HepG2 (cell line): ENCODE data around the gene TTBK2. TPM values are rescaled to one million over a fixed set of nuclear protein-coding genes. Genes with fewer than 3 reads are reported as not detected.

Experiments
- ATF1 ChIP-seq: IDR thresholded peaks from 2 replicates; pipeline ENCODE4 v1.6.1; 2016; ENCODE audit warnings: mild to moderate bottlenecking, control low read depth
- CBX5 ChIP-seq: sonication (generic); formaldehyde crosslinking; IDR thresholded peaks from 2 replicates; pipeline ENCODE4 v1.4.0; 2020; ENCODE audit warnings: missing genetic modification reagents, borderline replicate concordance
- HOXD1 ChIP-seq: sonication (generic); formaldehyde crosslinking; IDR thresholded peaks from 2 replicates; pipeline ENCODE4 v1.5.0; 2020; ENCODE audit warnings: missing genetic modification reagents
- KDM5A ChIP-seq: fragments of 200-600 bp; sonication (generic); IDR thresholded peaks from 2 replicates; pipeline ENCODE4 v1.7.0; 2018; ENCODE audit warnings: antibody characterized with exemption, mild to moderate bottlenecking, low read length, borderline replicate concordance
- KLF12 ChIP-seq: sonication (generic); formaldehyde crosslinking; IDR thresholded peaks from 2 replicates; pipeline ENCODE4 v1.4.0; 2020; ENCODE audit warnings: missing genetic modification reagents, borderline replicate concordance
- MAZ ChIP-seq, 2 experiments: sonication (generic) in 1 of 2; formaldehyde crosslinking in 1 of 2; IDR thresholded peaks; 2 replicates each; pipeline versions ENCODE4 v1.5.0 to v1.6.1; 2012 to 2020; ENCODE audit warnings: low read depth in 2 of 2, mild to moderate bottlenecking in 2 of 2, borderline replicate concordance in 1 of 2, improper control_type of control experiment in 1 of 2, low read length in 1 of 2, missing genetic modification reagents in 1 of 2, moderate library complexity in 1 of 2
- MED1 ChIP-seq: sonication (generic); formaldehyde crosslinking; IDR thresholded peaks from 2 replicates; pipeline ENCODE4 v1.4.0; 2020; ENCODE audit warnings: missing genetic modification reagents
- PATZ1 ChIP-seq: sonication (generic); formaldehyde crosslinking; IDR thresholded peaks from 2 replicates; pipeline ENCODE4 v1.4.0; 2020; ENCODE audit warnings: missing genetic modification reagents
- POGZ ChIP-seq: sonication (generic); formaldehyde crosslinking; IDR thresholded peaks from 2 replicates; pipeline ENCODE4 v1.4.0; 2020; ENCODE audit warnings: mild to moderate bottlenecking, missing genetic modification reagents
- REPIN1 ChIP-seq: sonication (generic); formaldehyde crosslinking; IDR thresholded peaks from 2 replicates; pipeline ENCODE4 v1.8.0; 2022; ENCODE audit warnings: missing genetic modification reagents, low read depth, mild to moderate bottlenecking, borderline replicate concordance
- RFXANK ChIP-seq: IDR thresholded peaks from 2 replicates; pipeline ENCODE4 v1.6.1; 2016
- STAG1 ChIP-seq: sonication (generic); formaldehyde crosslinking; IDR thresholded peaks from 2 replicates; pipeline ENCODE4 v1.4.0; 2020; ENCODE audit warnings: missing genetic modification reagents
- TGIF2 ChIP-seq: IDR thresholded peaks from 2 replicates; pipeline ENCODE4 v1.6.1; 2016; ENCODE audit warnings: control low read depth, missing compliant biosample characterization
- TRIM24 ChIP-seq: sonication (generic); formaldehyde crosslinking; IDR thresholded peaks from 2 replicates; pipeline ENCODE4 v1.8.0; 2022; ENCODE audit warnings: mild to moderate bottlenecking, missing genetic modification reagents
- ZC3H13 ChIP-seq: sonication (generic); formaldehyde crosslinking; IDR thresholded peaks from 2 replicates; pipeline ENCODE4 v1.8.1; 2023; ENCODE audit warnings: mild to moderate bottlenecking, missing genetic modification reagents, moderate library complexity
- ZC3H4 ChIP-seq: sonication (generic); formaldehyde crosslinking; IDR thresholded peaks from 2 replicates; pipeline ENCODE4 v1.4.0; 2020; ENCODE audit warnings: missing genetic modification reagents, borderline replicate concordance
- ZFP90 ChIP-seq: sonication (generic); formaldehyde crosslinking; IDR thresholded peaks from 2 replicates; pipeline ENCODE4 v1.8.0; 2022; ENCODE audit warnings: missing genetic modification reagents, mild to moderate bottlenecking, inconsistent platforms, borderline replicate concordance
- ZNF251 ChIP-seq: sonication (generic); formaldehyde crosslinking; IDR thresholded peaks from 2 replicates; pipeline ENCODE4 v1.9.0; 2021; ENCODE audit warnings: mild to moderate bottlenecking, missing genetic modification reagents
- ZNF260 ChIP-seq: sonication (generic); formaldehyde crosslinking; IDR thresholded peaks from 2 replicates; pipeline ENCODE4 v1.4.0; 2020; ENCODE audit warnings: missing genetic modification reagents, low read depth, mild to moderate bottlenecking, borderline replicate concordance
- ZNF329 ChIP-seq: sonication (generic); formaldehyde crosslinking; IDR thresholded peaks from 2 replicates; pipeline ENCODE4 v1.9.0; 2021; ENCODE audit warnings: low read depth, mild to moderate bottlenecking, missing genetic modification reagents
- ZNF34 ChIP-seq: sonication (generic); formaldehyde crosslinking; IDR thresholded peaks from 2 replicates; pipeline ENCODE4 v1.4.0; 2020; ENCODE audit warnings: mild to moderate bottlenecking, missing genetic modification reagents, borderline replicate concordance
- ZNF367 ChIP-seq: sonication (generic); formaldehyde crosslinking; IDR thresholded peaks from 2 replicates; pipeline ENCODE4 v1.4.0; 2020; ENCODE audit warnings: missing genetic modification reagents, borderline replicate concordance
- ZNF451 ChIP-seq: sonication (generic); formaldehyde crosslinking; IDR thresholded peaks from 2 replicates; pipeline ENCODE4 v1.5.0; 2020; ENCODE audit warnings: mild to moderate bottlenecking, missing genetic modification reagents
- ZNF501 ChIP-seq: sonication (generic); formaldehyde crosslinking; IDR thresholded peaks from 2 replicates; pipeline ENCODE4 v1.5.1; 2020; ENCODE audit warnings: mild to moderate bottlenecking, moderate library complexity, missing genetic modification reagents
- ZNF703 ChIP-seq: sonication (generic); formaldehyde crosslinking; IDR thresholded peaks from 2 replicates; pipeline ENCODE4 v1.5.1; 2020; ENCODE audit warnings: missing genetic modification reagents, mild to moderate bottlenecking, moderate library complexity, borderline replicate concordance
- ZNF710 ChIP-seq: sonication (generic); formaldehyde crosslinking; IDR thresholded peaks from 2 replicates; pipeline ENCODE4 v1.5.0; 2020; ENCODE audit warnings: mild to moderate bottlenecking, missing genetic modification reagents, borderline replicate concordance
- polyA plus RNA-seq, 8 experiments: library from polyadenylated mRNA; depleted of rRNA in 3 of 8; stranded (reverse) in 7 of 8; unstranded in 1 of 8; fragments of >200 nt; fragmentation: Illumina TruSeq in 4 of 8; extraction: Trizol in 4 of 8; gene quantifications; 2 replicates each; pipeline versions ENCODE4 v1.2.1 to v1.2.3, GENCODE V29; 2011 to 2016; ENCODE audit warnings: low read depth in 4 of 8, missing spikeins in 1 of 8, mixed read lengths in 1 of 8; ENCODE audit not compliant: insufficient read depth in 1 of 8
- total RNA-seq, 5 experiments: library from RNA; depleted of rRNA; stranded (reverse); fragments of >200 nt; fragmentation: Illumina TruSeq; extraction: Trizol; gene quantifications; 2 replicates each; pipeline ENCODE4 v1.2.3, GENCODE V29; 2016; ENCODE audit warnings: low read depth in 1 of 5

Gene TTBK2
- total and polyA plus RNA-seq, 2 of the 13 experiments (the other 11 are each of a cell fraction or from before 2014, with no cell fraction given) = 5.1 to 7.4 TPM

GRCh38 chr15:42737529-42738328 is 182.8 kb downstream of the TTBK2 start (continued):
- TF ChIP-seq ZNF329 = no peak
- no peak for TF ChIP-seq MAZ (IDR thresholded peaks at IDR 0.05; ENCODE audit: borderline replicate concordance, low read depth, low read length)
- TF ChIP-seq MAZ (CRISPR knock-in tag; IDR thresholded peaks at IDR 0.05; ENCODE audit: low read depth) = no peak
- TF ChIP-seq ZNF260 (CRISPR knock-in tag) = no peak
- peak; percentile 15; the same call in 1 of the 2 replicates for TF ChIP-seq MED1 (CRISPR knock-in tag)
- no peak for TF ChIP-seq ZNF501 (CRISPR knock-in tag)
- TF ChIP-seq ZNF703 (CRISPR knock-in tag) = no peak
- TF ChIP-seq ZNF251 = no peak
- TF ChIP-seq ZC3H4 (CRISPR knock-in tag) = no peak
- TF ChIP-seq STAG1 (CRISPR knock-in tag) = peak; percentile 77
- TF ChIP-seq ZC3H13 = no peak
- TF ChIP-seq TGIF2 (CRISPR knock-in tag) = peak; percentile 27; the same call in 1 of the 2 replicates
- TF ChIP-seq REPIN1 (CRISPR knock-in tag) = 0 out of 2 replicates have a peak, but pooled peaks have one; percentile 44
- TF ChIP-seq ZNF451 (CRISPR knock-in tag) = no peak
- no peak for TF ChIP-seq ZFP90
- peak; percentile 79 for TF ChIP-seq POGZ (CRISPR knock-in tag)
- no peak for TF ChIP-seq HOXD1
- no peak for TF ChIP-seq KLF12 (CRISPR knock-in tag)
- no peak for TF ChIP-seq ZNF367
- TF ChIP-seq ATF1 (CRISPR knock-in tag) = no peak
- no peak for TF ChIP-seq TRIM24 (CRISPR knock-in tag)
- no peak for TF ChIP-seq RFXANK (CRISPR knock-in tag)
- TF ChIP-seq ZNF710 (CRISPR knock-in tag) = no peak
- TF ChIP-seq KDM5A = 0 out of 2 replicates have a peak, but pooled peaks have one; percentile 21
- TF ChIP-seq PATZ1 (CRISPR knock-in tag) = no peak
- TF ChIP-seq ZNF34 (CRISPR knock-in tag) = no peak
- no peak for TF ChIP-seq CBX5 (CRISPR knock-in tag)
